Brain microvascular endothelial cell (primary cell): Measurements from ENCODE around the gene POU2F2.

ENCODE experiments used
- DNase-seq: peaks from one replicate; pipeline ENCODE4 v3.0.0-alpha.2; 2020
- H3K27ac ChIP-seq: fragments of 250-450 bp; sonication (Bioruptor Pico); 2 replicates; pipeline ENCODE4 v1.5.1; 2020; ENCODE audit warnings: mild to moderate bottlenecking, moderate library complexity
- H3K27me3 ChIP-seq: fragments of 250-450 bp; sonication (Bioruptor Pico); replicated peaks from 2 replicates; pipeline ENCODE4 v1.5.1; 2020; ENCODE audit warnings: mild to moderate bottlenecking
- H3K36me3 ChIP-seq: fragments of 250-450 bp; sonication (Bioruptor Pico); replicated peaks from 2 replicates; pipeline ENCODE4 v1.5.1; 2020; ENCODE audit warnings: mild to moderate bottlenecking
- H3K4me3 ChIP-seq: 2 replicates; pipeline ENCODE4 v1.5.1; 2011; ENCODE audit warnings: low read depth, mild to moderate bottlenecking, control low read depth, low read length, moderate library complexity
- in situ Hi-C: cut with HindIII; loops from 2 replicates; pipeline ENCODE4 v1.10.0; 2017; ENCODE audit warnings: low sequenced_read_pairs, low pct_ligation_motif_present
- TF ChIP-seq, protein P1 (sequence below): IDR thresholded peaks from 2 replicates; pipeline ENCODE4 v1.5.1; 2011; ENCODE audit warnings: low read depth, mild to moderate bottlenecking, moderate library complexity, low read length, control low read depth, inconsistent platforms; ENCODE audit errors: missing control alignments

Gene POU2F2

DNA sequence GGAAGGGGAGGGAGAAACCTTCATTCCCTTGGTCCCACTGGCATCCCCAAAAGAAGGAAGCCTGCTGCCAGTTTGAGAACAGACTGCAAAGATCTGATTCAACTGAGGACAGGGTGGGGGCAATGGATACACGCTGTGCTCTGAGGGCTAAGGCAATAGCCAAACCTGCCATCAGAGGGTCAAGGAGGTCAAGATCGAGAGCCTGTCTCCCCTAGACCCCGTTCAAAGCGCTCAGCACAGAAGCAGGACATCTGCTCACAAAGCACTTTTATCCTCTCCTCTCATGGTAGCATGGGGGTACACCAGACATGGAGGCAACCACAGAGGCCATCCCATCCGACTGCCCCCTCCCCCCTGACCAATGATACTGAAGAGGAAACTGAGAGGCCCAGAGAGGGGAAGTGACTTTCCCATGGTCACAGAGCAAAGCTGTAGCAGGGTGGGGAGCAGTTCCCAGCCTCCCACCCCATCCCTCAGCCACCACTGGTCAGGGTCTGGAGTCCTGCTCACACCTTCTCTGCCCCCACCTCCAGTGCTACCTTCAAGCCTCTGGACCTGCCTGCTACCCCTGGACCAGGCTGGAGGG, 11.1 kb downstream of the POU2F2 start:
- in situ Hi-C loops: no loop called here
- Histone ChIP-seq H3K4me3 (no peak overlapping the region), H3K36me3 (peaks cover 9% of the 10 kb centered on the region), H3K27ac (peak overlapping the region; percentile 58), H3K27me3 (no peaks in the 10 kb centered on the region)
- no peak for DNase-seq
- TF ChIP-seq, protein P1, sequence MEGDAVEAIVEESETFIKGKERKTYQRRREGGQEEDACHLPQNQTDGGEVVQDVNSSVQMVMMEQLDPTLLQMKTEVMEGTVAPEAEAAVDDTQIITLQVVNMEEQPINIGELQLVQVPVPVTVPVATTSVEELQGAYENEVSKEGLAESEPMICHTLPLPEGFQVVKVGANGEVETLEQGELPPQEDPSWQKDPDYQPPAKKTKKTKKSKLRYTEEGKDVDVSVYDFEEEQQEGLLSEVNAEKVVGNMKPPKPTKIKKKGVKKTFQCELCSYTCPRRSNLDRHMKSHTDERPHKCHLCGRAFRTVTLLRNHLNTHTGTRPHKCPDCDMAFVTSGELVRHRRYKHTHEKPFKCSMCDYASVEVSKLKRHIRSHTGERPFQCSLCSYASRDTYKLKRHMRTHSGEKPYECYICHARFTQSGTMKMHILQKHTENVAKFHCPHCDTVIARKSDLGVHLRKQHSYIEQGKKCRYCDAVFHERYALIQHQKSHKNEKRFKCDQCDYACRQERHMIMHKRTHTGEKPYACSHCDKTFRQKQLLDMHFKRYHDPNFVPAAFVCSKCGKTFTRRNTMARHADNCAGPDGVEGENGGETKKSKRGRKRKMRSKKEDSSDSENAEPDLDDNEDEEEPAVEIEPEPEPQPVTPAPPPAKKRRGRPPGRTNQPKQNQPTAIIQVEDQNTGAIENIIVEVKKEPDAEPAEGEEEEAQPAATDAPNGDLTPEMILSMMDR: no peak

DNA sequence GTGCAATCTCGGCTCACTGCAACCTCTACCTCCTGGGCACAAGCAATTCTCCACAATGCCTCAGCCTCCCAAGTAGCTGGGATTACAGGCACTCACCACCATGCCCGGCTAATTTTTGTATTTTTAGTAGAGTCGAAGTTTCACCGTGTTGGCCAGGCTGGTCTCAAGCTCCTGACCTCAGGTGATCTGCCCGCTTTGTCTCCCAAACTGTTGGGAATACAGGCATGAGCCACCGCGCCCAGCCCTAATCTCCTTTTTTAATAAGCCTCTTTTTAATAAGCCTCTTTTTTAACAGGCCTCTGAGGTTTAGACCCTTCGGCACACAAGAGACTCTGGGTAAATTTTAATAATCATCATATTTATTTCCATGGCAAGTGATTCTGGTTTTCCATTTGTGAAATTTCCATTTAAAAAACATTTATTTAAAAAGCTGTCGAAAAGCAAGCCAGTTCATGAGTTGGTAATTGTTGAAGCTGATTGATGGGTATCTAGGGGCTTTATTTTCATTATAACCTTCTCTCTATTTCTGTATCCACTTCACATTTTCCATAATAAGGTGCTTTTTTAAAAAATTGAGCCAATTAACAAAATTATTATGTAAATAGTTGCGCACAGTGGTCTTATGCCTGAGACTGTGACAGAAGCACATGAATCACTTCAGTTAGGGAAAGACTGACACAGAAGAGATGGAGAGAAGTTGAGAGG, 11.8 kb downstream of the POU2F2 start:
- in situ Hi-C loops: no loop called here

DNA sequence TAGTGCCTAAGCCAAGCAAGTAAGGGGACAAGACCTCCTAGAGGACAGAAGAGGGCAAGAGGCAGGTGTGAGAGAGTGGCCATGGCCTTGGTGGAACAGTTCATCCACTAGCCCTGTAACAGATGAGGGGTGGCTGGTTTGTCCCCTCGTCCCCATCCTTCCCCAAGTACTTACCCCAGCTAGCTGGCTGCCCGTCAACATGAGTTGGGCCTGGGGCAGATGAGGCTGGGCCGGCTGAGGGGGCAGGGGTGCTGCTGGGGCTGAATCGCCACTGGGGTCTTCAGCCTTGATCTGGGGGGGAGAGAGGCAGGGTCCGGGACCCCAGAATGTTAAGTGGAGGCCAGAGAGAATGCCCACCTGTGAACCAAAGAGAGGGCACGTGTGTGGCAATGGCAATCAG, 15.2 kb downstream of the POU2F2 start:
- TF ChIP-seq, protein P1: no peak
- in situ Hi-C loops: no loop called here
- no peaks in the 10 kb centered on the region for H3K27me3 ChIP-seq
- H3K4me3 ChIP-seq: no peak overlapping the region
- no peak overlapping the region for H3K27ac ChIP-seq
- peaks cover 9% of the 10 kb centered on the region for H3K36me3 ChIP-seq
- no peak for DNase-seq

More for the DNA sequence above, 11.8 kb downstream of the POU2F2 start:
- H3K27ac ChIP-seq: no peak overlapping the region
- no peak for DNase-seq
- no peak overlapping the region for H3K4me3 ChIP-seq
- TF ChIP-seq, protein P1: no peak
- H3K27me3 ChIP-seq: no peaks in the 10 kb centered on the region
- peaks cover 9% of the 10 kb centered on the region for H3K36me3 ChIP-seq

DNA sequence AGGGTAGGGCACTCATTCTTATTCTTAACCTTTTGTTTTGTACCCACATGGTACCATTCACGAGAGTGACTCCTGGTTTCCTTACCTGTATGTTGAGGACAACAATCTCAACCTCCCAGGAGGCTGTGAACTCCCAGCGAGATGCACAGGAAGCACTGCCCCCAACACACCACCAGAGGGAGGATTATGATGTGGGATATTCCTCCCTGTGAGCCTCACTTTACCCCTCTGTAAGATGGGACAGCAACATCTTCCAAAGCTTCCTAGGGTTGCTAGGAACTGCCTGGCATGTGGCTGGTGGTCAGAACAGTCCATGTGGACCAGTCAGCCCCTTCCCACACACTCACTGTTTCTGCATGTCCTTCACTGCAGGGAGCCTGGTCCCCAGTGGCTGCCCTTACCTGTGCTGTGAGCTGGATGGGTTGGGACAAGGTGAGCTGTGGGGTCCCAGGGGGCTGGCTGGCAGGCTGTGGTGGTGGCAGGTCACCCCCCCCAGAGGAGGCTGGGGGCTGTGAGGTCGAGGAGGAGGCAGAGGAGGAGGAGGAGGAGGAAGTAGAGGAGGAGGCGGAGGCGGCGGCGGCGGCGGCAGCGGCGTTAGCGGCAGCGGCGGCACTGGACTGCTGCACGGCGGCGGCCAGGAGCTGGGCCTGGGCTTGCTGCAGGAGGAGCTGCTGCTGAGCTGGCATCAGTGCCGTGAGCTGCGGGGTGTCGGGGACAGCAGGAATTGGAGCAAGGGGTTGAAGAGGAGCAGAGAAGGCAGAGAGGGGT, 15.8 kb downstream of the POU2F2 start:
- TF ChIP-seq, protein P1: peak; percentile 35
- DNase-seq: no peak
- Histone ChIP-seq H3K27ac (no peak overlapping the region), H3K4me3 (no peak overlapping the region), H3K36me3 (peaks cover 9% of the 10 kb centered on the region), H3K27me3 (no peaks in the 10 kb centered on the region)
- in situ Hi-C loops: no loop called here

DNA sequence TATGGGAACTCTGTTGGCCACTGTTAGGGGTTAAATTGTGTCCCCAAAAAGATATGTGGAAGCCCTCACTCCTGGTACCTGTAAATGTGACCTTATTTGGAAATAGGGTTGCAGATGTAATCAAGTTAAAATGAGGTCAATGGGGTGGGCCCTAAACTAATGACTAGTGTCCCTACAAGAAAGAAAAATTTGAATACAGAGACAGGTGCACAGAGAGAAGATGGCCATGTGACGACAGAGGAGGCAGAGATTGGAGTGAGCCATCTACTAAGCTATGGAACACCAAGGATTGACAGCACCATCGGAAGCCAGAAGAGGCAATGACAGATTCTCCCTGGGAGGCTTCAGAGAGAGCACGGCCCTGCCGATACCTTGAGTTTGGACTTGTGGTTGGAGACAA, 16.5 kb downstream of the POU2F2 start:
- H3K27ac ChIP-seq: no peak overlapping the region
- no peaks in the 10 kb centered on the region for H3K27me3 ChIP-seq
- DNase-seq: no peak
- no peak overlapping the region for H3K4me3 ChIP-seq
- H3K36me3 ChIP-seq: peaks cover 9% of the 10 kb centered on the region
- in situ Hi-C loops: no loop called here
- TF ChIP-seq, protein P1: no peak
